Epithelial cell of prostate (primary cell): ENCODE measurements around the gene BCL11A.

Experiments
- DNase-seq: peaks from one replicate; pipeline ENCODE4 v3.0.0-alpha.2; 2011; ENCODE audit warnings: low read depth, low spot score
- H3K27ac ChIP-seq: fragments of 450-650 bp; 2 replicates; pipeline ENCODE4 v1.5.1; 2017; ENCODE audit warnings: mild to moderate bottlenecking

BCL11A gene

GRCh38 chr2:60474301-60474700, 79.2 kb downstream of the BCL11A start:
- DNase-seq = no peak
- H3K27ac ChIP-seq = no peak overlapping the region

- no peak for DNase-seq
- no peak overlapping the region for H3K27ac ChIP-seq
Measured at GRCh38 chr2:60473546-60473945, 79.9 kb downstream of the BCL11A start.

GRCh38 chr2:60472663-60473289, 80.7 kb downstream of the BCL11A start:
- DNase-seq = no peak
- no peak overlapping the region for H3K27ac ChIP-seq

- H3K27ac ChIP-seq = no peak overlapping the region
- no peak for DNase-seq
Measured at GRCh38 chr2:60472041-60472440, 81.4 kb downstream of the BCL11A start.

GRCh38 chr2:60470340-60470739, 83.1 kb downstream of the BCL11A start:
- H3K27ac ChIP-seq = no peak overlapping the region
- DNase-seq = no peak

GRCh38 chr2:60469536-60470317, 83.7 kb downstream of the BCL11A start:
- no peak overlapping the region for H3K27ac ChIP-seq
- DNase-seq = no peak

- peak overlapping the region; percentile 34 for H3K27ac ChIP-seq
Measured at GRCh38 chr2:60468382-60469085, 84.9 kb downstream of the BCL11A start.

GRCh38 chr2:60466161-60466702, 87.2 kb downstream of the BCL11A start:
- no peak for DNase-seq
- H3K27ac ChIP-seq = no peak overlapping the region

More at GRCh38 chr2:60468382-60469085, 84.9 kb downstream of the BCL11A start:
- DNase-seq = no peak

GRCh38 chr2:60465736-60466135, 87.7 kb downstream of the BCL11A start:
- DNase-seq = no peak
- no peak overlapping the region for H3K27ac ChIP-seq

- no peak overlapping the region for H3K27ac ChIP-seq
- DNase-seq = no peak
Measured at GRCh38 chr2:60463249-60463648, 90.2 kb downstream of the BCL11A start.

GRCh38 chr2:60461421-60462108, 91.9 kb downstream of the BCL11A start:
- H3K27ac ChIP-seq = no peak overlapping the region
- no peak for DNase-seq

- DNase-seq = no peak
- H3K27ac ChIP-seq = no peak overlapping the region
Measured at GRCh38 chr2:60460577-60461420, 92.7 kb downstream of the BCL11A start.

GRCh38 chr2:60459851-60460250, 93.6 kb downstream of the BCL11A start:
- no peak for DNase-seq
- H3K27ac ChIP-seq = no peak overlapping the region

GRCh38 chr2:60456115-60456770, 97.2 kb downstream of the BCL11A start:
- H3K27ac ChIP-seq = no peak overlapping the region
- no peak for DNase-seq

GRCh38 chr2:60453872-60454271, 99.6 kb downstream of the BCL11A start:
- no peak overlapping the region for H3K27ac ChIP-seq
- no peak for DNase-seq

GRCh38 chr2:60453301-60453700, 100.2 kb downstream of the BCL11A start:
- DNase-seq = no peak
- H3K27ac ChIP-seq = no peak overlapping the region

GRCh38 chr2:60450488-60450887, 103.0 kb downstream of the BCL11A start:
- no peak for DNase-seq
- no peak overlapping the region for H3K27ac ChIP-seq

GRCh38 chr2:60447943-60448342, 105.5 kb downstream of the BCL11A start:
- H3K27ac ChIP-seq = no peak overlapping the region
- DNase-seq = no peak
